IPS-18a (cell line): Measurements from ENCODE around the gene XRCC2.

Experiments
- H3K27ac ChIP-seq: one replicate; pipeline ENCODE4 v1.5.1; 2013; ENCODE audit warnings: low read length
- H3K27me3 ChIP-seq: one replicate; pipeline ENCODE4 v1.6.1; 2013; ENCODE audit warnings: mild to moderate bottlenecking, low read length; ENCODE audit not compliant: control insufficient read depth, insufficient read depth
- H3K36me3 ChIP-seq: one replicate; pipeline ENCODE4 v1.6.1; 2013; ENCODE audit warnings: low read depth, low read length; ENCODE audit not compliant: control insufficient read depth
- H3K4me1 ChIP-seq: one replicate; pipeline ENCODE4 v1.6.1; 2013; ENCODE audit warnings: low read depth, low read length; ENCODE audit not compliant: control insufficient read depth
- H3K4me3 ChIP-seq: one replicate; pipeline ENCODE4 v1.5.1; 2013; ENCODE audit warnings: low read length
- H3K9ac ChIP-seq: one replicate; pipeline ENCODE4 v1.6.1; 2013; ENCODE audit warnings: mild to moderate bottlenecking, low read length, moderate library complexity
- H3K9me3 ChIP-seq: one replicate; pipeline ENCODE4 v1.6.1; 2013; ENCODE audit warnings: low read depth, low read length; ENCODE audit not compliant: control insufficient read depth

The XRCC2 gene

GRCh38 chr7:152602962-152603361 is 73.0 kb downstream of the XRCC2 start:
- no peaks in the 10 kb centered on the region for H3K4me1 ChIP-seq
- no peaks in the 10 kb centered on the region for H3K27me3 ChIP-seq
- no peak overlapping the region for H3K4me3 ChIP-seq
- H3K27ac ChIP-seq: no peak overlapping the region
- no peak overlapping the region for H3K9ac ChIP-seq
- no peaks in the 10 kb centered on the region for H3K36me3 ChIP-seq
- H3K9me3 ChIP-seq: no peaks in the 10 kb centered on the region

- Histone ChIP-seq H3K36me3 (no peaks in the 10 kb centered on the region), H3K27ac (no peak overlapping the region), H3K4me3 (no peak overlapping the region), H3K27me3 (no peaks in the 10 kb centered on the region), H3K9me3 (no peaks in the 10 kb centered on the region), H3K9ac (no peak overlapping the region), H3K4me1 (no peaks in the 10 kb centered on the region)
Measured at GRCh38 chr7:152601305-152601798, 74.6 kb downstream of the XRCC2 start.

- Histone ChIP-seq H3K9me3 (no peaks in the 10 kb centered on the region), H3K9ac (no peak overlapping the region), H3K27me3 (no peaks in the 10 kb centered on the region)
Measured at GRCh38 chr7:152600266-152600665, 75.7 kb downstream of the XRCC2 start.

GRCh38 chr7:152597507-152597906 is 78.4 kb downstream of the XRCC2 start:
- no peak overlapping the region for H3K9ac ChIP-seq
- no peaks in the 10 kb centered on the region for H3K27me3 ChIP-seq
- H3K4me1 ChIP-seq: no peaks in the 10 kb centered on the region
- no peak overlapping the region for H3K4me3 ChIP-seq
- H3K36me3 ChIP-seq: no peaks in the 10 kb centered on the region
- no peak overlapping the region for H3K27ac ChIP-seq
- H3K9me3 ChIP-seq: no peaks in the 10 kb centered on the region

More at GRCh38 chr7:152600266-152600665, 75.7 kb downstream of the XRCC2 start:
- H3K36me3 ChIP-seq: no peaks in the 10 kb centered on the region
- H3K4me1 ChIP-seq: no peaks in the 10 kb centered on the region
- H3K4me3 ChIP-seq: no peak overlapping the region
- no peak overlapping the region for H3K27ac ChIP-seq

- Histone ChIP-seq H3K9me3 (no peaks in the 10 kb centered on the region), H3K4me1 (no peaks in the 10 kb centered on the region), H3K27ac (no peak overlapping the region)
Measured at GRCh38 chr7:152596824-152597223, 79.1 kb downstream of the XRCC2 start.

More at GRCh38 chr7:152596824-152597223, 79.1 kb downstream of the XRCC2 start:
- Histone ChIP-seq H3K36me3 (no peaks in the 10 kb centered on the region), H3K9ac (no peak overlapping the region), H3K4me3 (no peak overlapping the region), H3K27me3 (no peaks in the 10 kb centered on the region)
